Tibial nerve (tissue), 3 donors: ENCODE measurements around the gene SUMF1.

ENCODE experiments used
- POLR2A ChIP-seq, 2 donors: fragments of 450-650 bp; IDR thresholded peaks; one replicate each; pipeline ENCODE4 v1.6.1; 2017; ENCODE audit warnings: antibody characterized with exemption in 2 of 2, mild to moderate bottlenecking in 2 of 2, moderate library complexity in 2 of 2
- TF ChIP-seq, protein P1 (sequence below), 5 experiments: fragments of 200-600 bp in 3 of 5; fragments of 450-650 bp in 2 of 5; sonication (generic) in 3 of 5; IDR thresholded peaks; one replicate each; pipeline ENCODE4 v1.5.1; 2016 to 2019; ENCODE audit warnings: antibody characterized with exemption in 5 of 5, mild to moderate bottlenecking in 3 of 5, moderate library complexity in 2 of 5

DNA sequence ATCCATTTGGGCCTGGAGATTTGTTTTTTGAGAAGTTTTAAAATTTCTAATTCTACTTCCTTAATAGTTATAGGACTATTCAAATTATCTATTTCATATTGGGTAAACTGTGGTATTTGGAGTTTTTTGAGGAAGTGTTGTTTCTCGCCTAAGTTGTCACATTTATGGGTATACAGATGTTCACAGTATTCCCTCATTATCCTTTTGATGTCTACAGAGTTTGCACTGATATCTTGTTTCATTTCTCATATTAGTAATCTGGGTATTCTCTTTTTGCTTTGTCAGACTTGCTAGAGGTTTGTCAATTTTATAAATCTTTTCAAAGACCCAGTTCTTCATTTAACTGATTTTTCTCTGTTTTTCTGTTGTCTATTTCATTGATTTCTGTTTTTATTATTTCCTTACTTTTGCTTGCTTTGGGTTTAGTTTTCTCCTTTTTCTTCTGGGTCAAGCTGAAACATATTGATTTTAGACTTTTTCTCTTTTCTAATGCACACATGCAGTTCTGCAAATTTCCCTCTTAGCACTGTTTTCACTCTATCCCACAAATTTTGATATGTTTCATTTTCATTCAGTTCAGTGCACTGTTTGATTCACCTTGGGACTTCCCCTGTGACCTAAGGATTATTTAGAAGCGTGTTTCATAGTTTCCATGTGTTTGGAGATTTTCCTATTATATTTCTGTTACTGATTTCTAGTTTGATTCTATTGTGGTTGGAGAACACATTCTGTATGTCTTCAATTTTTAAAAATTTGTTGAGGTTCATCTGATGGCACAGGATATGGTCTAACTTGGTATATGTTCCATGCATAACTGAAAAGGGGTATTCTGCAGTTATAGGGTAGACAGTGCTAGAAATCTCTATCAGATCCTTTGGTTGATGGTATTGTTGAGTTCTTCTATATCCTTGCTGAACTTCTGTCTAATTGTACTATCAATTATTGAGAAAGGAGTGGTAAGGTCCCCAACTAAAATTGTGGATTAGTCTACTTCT lies 79.6 kb downstream of the SUMF1 start:
- TF ChIP-seq, protein P1, sequence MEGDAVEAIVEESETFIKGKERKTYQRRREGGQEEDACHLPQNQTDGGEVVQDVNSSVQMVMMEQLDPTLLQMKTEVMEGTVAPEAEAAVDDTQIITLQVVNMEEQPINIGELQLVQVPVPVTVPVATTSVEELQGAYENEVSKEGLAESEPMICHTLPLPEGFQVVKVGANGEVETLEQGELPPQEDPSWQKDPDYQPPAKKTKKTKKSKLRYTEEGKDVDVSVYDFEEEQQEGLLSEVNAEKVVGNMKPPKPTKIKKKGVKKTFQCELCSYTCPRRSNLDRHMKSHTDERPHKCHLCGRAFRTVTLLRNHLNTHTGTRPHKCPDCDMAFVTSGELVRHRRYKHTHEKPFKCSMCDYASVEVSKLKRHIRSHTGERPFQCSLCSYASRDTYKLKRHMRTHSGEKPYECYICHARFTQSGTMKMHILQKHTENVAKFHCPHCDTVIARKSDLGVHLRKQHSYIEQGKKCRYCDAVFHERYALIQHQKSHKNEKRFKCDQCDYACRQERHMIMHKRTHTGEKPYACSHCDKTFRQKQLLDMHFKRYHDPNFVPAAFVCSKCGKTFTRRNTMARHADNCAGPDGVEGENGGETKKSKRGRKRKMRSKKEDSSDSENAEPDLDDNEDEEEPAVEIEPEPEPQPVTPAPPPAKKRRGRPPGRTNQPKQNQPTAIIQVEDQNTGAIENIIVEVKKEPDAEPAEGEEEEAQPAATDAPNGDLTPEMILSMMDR (IDR thresholded peaks at IDR 0.05) = no peak
- no peak for TF ChIP-seq POLR2A (IDR thresholded peaks at IDR 0.05)
